Measurements from ENCODE around the gene PERM1. TPM values are rescaled to one million over a fixed set of nuclear protein-coding genes. Genes with fewer than 3 reads are reported as not detected.

The PERM1 gene
- total RNA-seq, 1 experiment from 2014 or later, result 0.18 TPM

DNA sequence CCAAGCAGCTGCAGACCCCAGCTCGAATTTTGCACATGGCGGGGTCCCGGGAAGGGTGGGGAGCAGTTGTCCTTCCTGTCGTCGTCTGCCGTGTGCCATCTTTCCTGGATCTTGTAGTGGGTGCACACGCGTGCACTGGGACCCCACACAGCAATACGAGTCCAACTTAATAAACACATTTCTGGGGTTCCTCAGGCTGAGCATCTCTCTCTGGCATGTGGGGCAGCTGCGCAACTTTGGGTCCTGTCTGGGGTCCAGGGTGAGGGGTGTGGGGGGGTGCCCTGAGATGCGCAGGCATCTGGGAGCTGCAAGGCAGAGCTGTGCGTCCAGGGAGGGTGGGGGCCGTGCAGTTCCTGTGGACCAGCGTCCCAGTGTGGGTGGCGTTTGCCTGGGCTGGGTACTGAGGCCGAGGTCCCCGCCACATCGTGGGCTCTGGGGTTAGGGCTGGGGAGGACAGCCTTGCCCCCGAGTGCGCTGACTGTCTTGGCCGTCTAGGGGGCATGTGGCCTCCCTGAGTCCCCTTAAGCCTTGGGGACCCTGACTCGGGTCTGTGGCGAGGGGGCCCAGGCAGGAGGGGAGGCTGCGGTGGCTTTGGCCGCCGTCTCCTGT lies 16.3 kb downstream of the PERM1 start:
- H3K36me3 ChIP-seq (ENCODE audit: control insufficient read depth, insufficient read depth, low read length), result no peaks in the 10 kb centered on the region
- H3K4me1 Mint-ChIP-seq (ENCODE audit: low read depth, unreplicated experiment), result no peaks in the 10 kb centered on the region
- no peak overlapping the region for H3K27ac Mint-ChIP-seq (ENCODE audit: unreplicated experiment)
- BruUV-seq (replicated peaks), result no TSS peak
- H3K4me1 ChIP-seq, result peaks cover 6% of the 10 kb centered on the region
- H3K4me3 ChIP-seq (ENCODE audit: low read depth, low read length), result no peak overlapping the region; the same call in 1 of the 2 replicates
- intact Hi-C loops (cut with micrococcal nuclease; ENCODE audit: unreplicated experiment), result no loop called here
- H3K9me3 Mint-ChIP-seq (ENCODE audit: unreplicated experiment), result no peaks in the 10 kb centered on the region
- no peak for DNase-seq
- no peaks in the 10 kb centered on the region for H3K27me3 Mint-ChIP-seq (ENCODE audit: insufficient read depth, unreplicated experiment)
- no peaks in the 10 kb centered on the region for H3K9me3 ChIP-seq
- no peaks in the 10 kb centered on the region for H3K27me3 ChIP-seq (replicated peaks; ENCODE audit: control insufficient read depth, insufficient read depth, low read length)
- TF ChIP-seq CTCF (IDR thresholded peaks at IDR 0.05; ENCODE audit: insufficient read depth in 1 of 2, low read depth in 1 of 2, low read length in 1 of 2, severe bottlenecking in 1 of 2, unreplicated experiment in 1 of 2), result no peak
- peaks cover 13% of the 10 kb centered on the region for H3K36me3 Mint-ChIP-seq (ENCODE audit: insufficient read depth, unreplicated experiment)
- peak overlapping the region; percentile 60 for H3K4me3 Mint-ChIP-seq (ENCODE audit: unreplicated experiment)
- POLR2A ChIA-PET, result no interaction called here
- CTCF ChIA-PET, result no interaction called here

- peaks cover 13% of the 10 kb centered on the region for H3K36me3 Mint-ChIP-seq (ENCODE audit: insufficient read depth, unreplicated experiment)
- DNase-seq, result no peak
- no peak for TF ChIP-seq CTCF (IDR thresholded peaks at IDR 0.05; ENCODE audit: insufficient read depth in 1 of 2, low read depth in 1 of 2, low read length in 1 of 2, severe bottlenecking in 1 of 2, unreplicated experiment in 1 of 2)
- Histone ChIP-seq H3K4me3 (ENCODE audit: low read depth, low read length) (no peak overlapping the region), H3K4me1 (peaks cover 6% of the 10 kb centered on the region), H3K36me3 (ENCODE audit: control insufficient read depth, insufficient read depth, low read length) (no peaks in the 10 kb centered on the region), H3K27me3 (replicated peaks; ENCODE audit: control insufficient read depth, insufficient read depth, low read length) (no peaks in the 10 kb centered on the region), H3K9me3 (no peaks in the 10 kb centered on the region)
- intact Hi-C loops (cut with micrococcal nuclease; ENCODE audit: unreplicated experiment), result no loop called here
- POLR2A ChIA-PET, result no interaction called here
- no peaks in the 10 kb centered on the region for H3K27me3 Mint-ChIP-seq (ENCODE audit: insufficient read depth, unreplicated experiment)
- H3K4me3 Mint-ChIP-seq (ENCODE audit: unreplicated experiment), result no peak overlapping the region
- H3K9me3 Mint-ChIP-seq (ENCODE audit: unreplicated experiment), result no peaks in the 10 kb centered on the region
- no peak overlapping the region for H3K27ac Mint-ChIP-seq (ENCODE audit: unreplicated experiment)
- BruUV-seq (replicated peaks), result no TSS peak
- CTCF ChIA-PET, result no interaction called here
- H3K4me1 Mint-ChIP-seq (ENCODE audit: low read depth, unreplicated experiment), result no peaks in the 10 kb centered on the region
These were observed 17.0 kb downstream of the PERM1 start for GRCh38 chr1:964691-965525.

GRCh38 chr1:963746-964525 lies 18.0 kb downstream of the PERM1 start:
- Histone ChIP-seq H3K4me1 (peaks cover 6% of the 10 kb centered on the region), H3K36me3 (ENCODE audit: control insufficient read depth, insufficient read depth, low read length) (no peaks in the 10 kb centered on the region), H3K4me3 (ENCODE audit: low read depth, low read length) (no peak overlapping the region), H3K9me3 (no peaks in the 10 kb centered on the region), H3K27me3 (replicated peaks; ENCODE audit: control insufficient read depth, insufficient read depth, low read length) (no peaks in the 10 kb centered on the region)
- BruUV-seq (replicated peaks), result no TSS peak
- Mint-ChIP-seq H3K27me3 (ENCODE audit: insufficient read depth, unreplicated experiment) (no peaks in the 10 kb centered on the region), H3K27ac (ENCODE audit: unreplicated experiment) (no peak overlapping the region), H3K4me3 (ENCODE audit: unreplicated experiment) (no peak overlapping the region), H3K4me1 (ENCODE audit: low read depth, unreplicated experiment) (no peaks in the 10 kb centered on the region), H3K36me3 (ENCODE audit: insufficient read depth, unreplicated experiment) (peaks cover 13% of the 10 kb centered on the region), H3K9me3 (ENCODE audit: unreplicated experiment) (no peaks in the 10 kb centered on the region)
- intact Hi-C loops (cut with micrococcal nuclease; ENCODE audit: unreplicated experiment), result no loop called here
- ChIA-PET CTCF (no interaction called here), POLR2A (no interaction called here)
- TF ChIP-seq CTCF (IDR thresholded peaks at IDR 0.05; ENCODE audit: insufficient read depth in 1 of 2, low read depth in 1 of 2, low read length in 1 of 2, severe bottlenecking in 1 of 2, unreplicated experiment in 1 of 2), result no peak
- DNase-seq, result no peak
